PC-9 (cell line): Measurements from ENCODE around the gene FUT7. TPM values are rescaled to one million over a fixed set of nuclear protein-coding genes. Genes with fewer than 3 reads are reported as not detected.
A peak's percentile ranks its signal among the peaks of the same experiment; 100 is the strongest.
"Not testable (repeated sequence)": the region's sequence is repeated elsewhere in the genome, so short reads cannot be mapped to it uniquely, and the experiment has no call there.

Source experiments
- BruUV-seq: library from RNA; stranded (reverse); fragments of 400-500 nt; replicated peaks from 2 replicates; lab custom pipeline; 2021; lab: Mats Ljungman, UMichigan
- CTCF ChIA-PET: fragments of 300-600 bp; sonication (Branson Sonifier 250); formaldehyde crosslinking; loops from one replicate; lab custom pipeline; 2022; ENCODE audit warnings: antibody characterized with exemption; lab: Charles Lee
- POLR2A ChIA-PET: fragments of 300-600 bp; sonication (Branson Sonifier 250); formaldehyde crosslinking; loops from one replicate; lab custom pipeline; 2022; ENCODE audit warnings: antibody characterized with exemption; ENCODE audit not compliant: unreplicated experiment; lab: Charles Lee
- DNase-seq, 2 experiments: peaks; one replicate each; pipeline versions ENCODE4 v3.0.0 to v3.0.0-alpha.2; 2015 to 2022; ENCODE audit warnings: mixed read lengths in 1 of 2
- H2AFZ ChIP-seq: fragments of 200-600 bp; sonication (generic); 2 replicates; pipeline ENCODE4 v1.8.1; 2017; ENCODE audit warnings: antibody characterized with exemption
- H3F3A ChIP-seq: fragments of 200-600 bp; sonication (generic); 2 replicates; pipeline ENCODE4 v1.8.1; 2017; ENCODE audit warnings: antibody characterized with exemption, mild to moderate bottlenecking, low read depth; ENCODE audit not compliant: insufficient read depth
- H3K27ac ChIP-seq: fragments of 200-600 bp; sonication (generic); 2 replicates; pipeline ENCODE4 v1.6.1; 2016; ENCODE audit warnings: mixed run types
- H3K27me3 ChIP-seq: fragments of 200-600 bp; sonication (generic); 2 replicates; pipeline ENCODE4 v1.6.1; 2016; ENCODE audit warnings: low read depth, mixed run types; ENCODE audit not compliant: insufficient read depth
- H3K36me3 ChIP-seq: fragments of 200-600 bp; sonication (generic); 2 replicates; pipeline ENCODE4 v1.6.1; 2016; ENCODE audit warnings: low read depth, mixed run types
- H3K4me1 ChIP-seq: fragments of 200-600 bp; sonication (generic); replicated peaks from 2 replicates; pipeline ENCODE4 v1.6.1; 2016; ENCODE audit warnings: mixed run types; ENCODE audit not compliant: insufficient read depth
- H3K4me2 ChIP-seq: fragments of 200-600 bp; sonication (generic); 2 replicates; pipeline ENCODE4 v1.6.1; 2017; ENCODE audit warnings: mixed run types
- H3K4me3 ChIP-seq: fragments of 200-600 bp; sonication (generic); 2 replicates; pipeline ENCODE4 v1.6.1; 2016; ENCODE audit warnings: mixed run types
- H3K79me2 ChIP-seq: fragments of 200-600 bp; sonication (generic); 2 replicates; pipeline ENCODE4 v1.6.1; 2017; ENCODE audit warnings: low read depth, mixed run types
- H3K9me2 ChIP-seq: fragments of 200-600 bp; sonication (generic); 2 replicates; pipeline ENCODE4 v1.8.1; 2017; ENCODE audit warnings: mild to moderate bottlenecking; ENCODE audit not compliant: insufficient read depth
- H3K9me3 ChIP-seq: fragments of 200-600 bp; sonication (generic); 2 replicates; pipeline ENCODE4 v1.8.1; 2016; ENCODE audit warnings: low read depth; ENCODE audit not compliant: insufficient read depth
- H4K20me1 ChIP-seq: fragments of 200-600 bp; sonication (generic); 2 replicates; pipeline ENCODE4 v1.8.1; 2017; ENCODE audit not compliant: insufficient read depth
- EZH2 ChIP-seq: fragments of 200-600 bp; sonication (generic); IDR thresholded peaks from 2 replicates; pipeline ENCODE4 v1.8.0; 2017; ENCODE audit warnings: antibody characterized with exemption, low read depth
- intact Hi-C: fragments of 100-400 bp; cut with micrococcal nuclease; formaldehyde crosslinking; loops from one replicate; pipeline ENCODE4 v1.10.0; 2022; ENCODE audit not compliant: unreplicated experiment
- total RNA-seq: library from RNA; stranded (reverse); gene quantifications from 2 replicates; pipeline ENCODE4 v1.2.3, GENCODE V29; 2021
- TF ChIP-seq, protein P1 (sequence below): fragments of 200-600 bp; sonication (generic); conservative IDR thresholded peaks from 2 replicates; pipeline ENCODE4 v1.6.1; 2017; ENCODE audit warnings: mixed run types, antibody characterized with exemption, mild to moderate bottlenecking, moderate library complexity

Gene FUT7
- total RNA-seq, 1 experiment from 2014 or later = not detected

DNA sequence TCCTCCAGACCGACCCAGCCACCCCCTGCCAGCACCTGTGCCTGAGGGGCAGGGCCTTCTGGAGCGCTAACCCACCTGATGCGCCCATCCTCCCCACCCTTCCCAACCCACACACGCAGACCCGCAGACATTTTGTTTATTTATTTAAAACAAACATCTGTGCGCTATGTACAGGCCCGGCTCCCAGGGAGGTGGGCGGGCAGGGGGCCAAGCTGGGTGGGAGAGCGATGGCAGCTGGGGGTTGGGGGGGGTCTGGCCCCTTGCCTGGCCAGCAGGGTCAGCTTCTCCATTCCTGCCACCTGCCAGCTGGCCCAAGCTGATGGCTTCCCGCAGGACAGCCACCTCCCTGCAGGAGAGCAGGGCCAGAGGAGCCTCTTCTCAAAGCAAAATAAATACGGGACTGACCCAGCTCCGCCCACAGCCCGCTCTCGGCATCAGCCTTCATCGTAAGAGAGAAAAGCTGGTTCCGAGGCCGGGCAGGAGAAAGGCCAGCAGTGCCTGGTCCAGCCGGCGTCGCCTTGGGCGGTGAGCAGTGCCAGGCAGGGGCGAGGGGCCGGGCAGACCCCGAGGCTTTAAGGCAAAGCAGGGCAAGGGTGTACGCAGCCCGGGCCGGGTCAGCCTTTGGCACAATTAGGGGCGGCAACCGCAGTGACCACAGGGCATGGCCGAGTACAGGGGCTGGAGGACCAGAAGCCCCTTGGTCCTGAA lies 24.6 kb downstream of the FUT7 start:
- H3K4me3 ChIP-seq = no peak overlapping the region
- H3K4me2 ChIP-seq = no peak overlapping the region
- no peaks in the 10 kb centered on the region for H3K79me2 ChIP-seq
- no peak for DNase-seq
- H3K4me1 ChIP-seq = no peaks in the 10 kb centered on the region
- intact Hi-C loops = no loop called here
- TF ChIP-seq, protein P1, sequence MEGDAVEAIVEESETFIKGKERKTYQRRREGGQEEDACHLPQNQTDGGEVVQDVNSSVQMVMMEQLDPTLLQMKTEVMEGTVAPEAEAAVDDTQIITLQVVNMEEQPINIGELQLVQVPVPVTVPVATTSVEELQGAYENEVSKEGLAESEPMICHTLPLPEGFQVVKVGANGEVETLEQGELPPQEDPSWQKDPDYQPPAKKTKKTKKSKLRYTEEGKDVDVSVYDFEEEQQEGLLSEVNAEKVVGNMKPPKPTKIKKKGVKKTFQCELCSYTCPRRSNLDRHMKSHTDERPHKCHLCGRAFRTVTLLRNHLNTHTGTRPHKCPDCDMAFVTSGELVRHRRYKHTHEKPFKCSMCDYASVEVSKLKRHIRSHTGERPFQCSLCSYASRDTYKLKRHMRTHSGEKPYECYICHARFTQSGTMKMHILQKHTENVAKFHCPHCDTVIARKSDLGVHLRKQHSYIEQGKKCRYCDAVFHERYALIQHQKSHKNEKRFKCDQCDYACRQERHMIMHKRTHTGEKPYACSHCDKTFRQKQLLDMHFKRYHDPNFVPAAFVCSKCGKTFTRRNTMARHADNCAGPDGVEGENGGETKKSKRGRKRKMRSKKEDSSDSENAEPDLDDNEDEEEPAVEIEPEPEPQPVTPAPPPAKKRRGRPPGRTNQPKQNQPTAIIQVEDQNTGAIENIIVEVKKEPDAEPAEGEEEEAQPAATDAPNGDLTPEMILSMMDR = no peak
- TF ChIP-seq EZH2 = no peak
- no peaks in the 10 kb centered on the region for H3K9me2 ChIP-seq
- no peaks in the 10 kb centered on the region for H4K20me1 ChIP-seq
- ChIA-PET CTCF (interaction anchor here (0.6 kb wide), 1 partner anchor 468 kb away, joined by 4 read pairs; no protein-coding TSS in a partner anchor), POLR2A (no interaction called here)
- 0 out of 2 replicates have a peak, but pooled peaks cover 5% of the 10 kb centered on the region for H3F3A ChIP-seq
- BruUV-seq = no TSS peak
- H3K9me3 ChIP-seq = no peaks in the 10 kb centered on the region
- no peak overlapping the region for H2AFZ ChIP-seq
- H3K27ac ChIP-seq = no peak overlapping the region
- no peaks in the 10 kb centered on the region for H3K27me3 ChIP-seq
- no peaks in the 10 kb centered on the region for H3K36me3 ChIP-seq

DNA sequence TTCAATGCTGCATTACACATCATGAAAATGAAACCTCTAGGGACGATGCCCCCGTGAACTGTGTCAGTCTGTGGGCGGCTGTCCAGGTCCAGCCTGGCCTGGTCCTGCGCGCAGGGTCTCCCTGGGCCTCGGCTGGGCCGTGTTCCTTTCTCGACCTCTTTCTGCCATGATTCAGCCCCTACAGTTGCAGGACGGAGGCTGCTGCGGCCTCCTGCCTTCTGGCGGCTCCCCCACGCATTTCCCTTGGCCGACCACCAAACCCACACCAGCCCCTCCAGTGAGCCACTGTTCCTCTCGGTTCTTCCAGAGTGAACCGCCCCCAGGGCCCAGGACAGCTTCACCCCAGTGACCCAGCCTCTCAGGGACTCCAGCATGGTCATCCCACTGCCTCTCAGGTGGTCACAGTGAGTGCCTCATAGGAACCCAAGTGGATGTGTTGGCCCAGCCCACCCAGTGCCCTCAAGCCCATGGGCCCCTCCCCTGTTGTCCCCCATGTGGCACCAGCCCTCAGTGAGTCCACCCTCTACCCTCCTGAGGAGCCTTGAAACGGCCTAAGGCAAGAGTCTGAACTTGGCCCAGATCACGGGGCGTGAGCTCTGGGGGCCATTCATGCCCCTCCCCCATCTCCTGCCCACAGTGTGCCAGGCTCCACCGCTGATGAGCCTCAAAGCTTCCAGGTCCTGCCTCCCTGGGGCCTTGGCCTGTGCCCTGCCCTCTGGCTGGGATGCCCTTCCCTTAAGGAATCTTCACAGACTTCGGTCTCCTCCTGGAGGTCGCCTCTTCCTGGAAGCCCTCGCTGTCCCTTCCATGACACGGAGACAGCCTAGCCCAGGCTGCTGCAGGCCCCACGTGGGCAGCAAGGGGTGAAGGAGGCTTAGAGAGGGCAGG lies 25.5 kb downstream of the FUT7 start:
- Histone ChIP-seq H3K4me1 (0 out of 2 replicates have a peak, but pooled peaks cover under 1% of the 10 kb centered on the region), H3K4me2 (no peak overlapping the region), H3K27me3 (no peaks in the 10 kb centered on the region), H2AFZ (no peak overlapping the region), H3K27ac (no peak overlapping the region), H3K9me2 (no peaks in the 10 kb centered on the region), H3K4me3 (no peak overlapping the region), H3K36me3 (no peaks in the 10 kb centered on the region), H4K20me1 (no peaks in the 10 kb centered on the region), H3K79me2 (no peaks in the 10 kb centered on the region), H3F3A (peaks cover 5% of the 10 kb centered on the region; the same call in 1 of the 2 replicates), H3K9me3 (no peaks in the 10 kb centered on the region)
- intact Hi-C loops = no loop called here
- no peak for TF ChIP-seq EZH2
- TF ChIP-seq, protein P1 = no peak
- ChIA-PET CTCF (interaction anchor here (0.6 kb wide), 1 partner anchor 469 kb away, joined by 4 read pairs; no protein-coding TSS in a partner anchor), POLR2A (no interaction called here)
- no TSS peak for BruUV-seq
- no peak for DNase-seq

DNA sequence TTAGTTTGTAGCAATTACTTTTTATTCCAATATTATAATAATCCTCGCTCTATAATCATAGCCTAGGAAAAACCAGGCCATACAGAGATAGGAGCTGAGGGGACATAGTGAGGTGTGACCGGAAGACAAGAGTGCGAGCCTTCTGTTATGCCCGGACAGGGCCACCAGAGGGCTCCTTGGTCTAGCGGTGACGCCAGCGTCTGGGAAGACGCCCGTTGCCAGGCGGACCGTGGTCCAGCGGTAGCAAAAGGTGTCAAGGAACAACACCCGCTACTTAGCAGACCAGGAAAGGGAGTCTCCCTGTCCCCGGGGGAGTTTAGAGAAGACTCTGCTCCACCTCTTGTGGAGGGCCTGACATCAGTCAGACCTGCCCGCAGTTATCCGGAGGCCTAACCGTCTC lies 27.6 kb downstream of the FUT7 start:
- H3K27ac ChIP-seq, H4K20me1 ChIP-seq, H3K4me1 ChIP-seq, H3K27me3 ChIP-seq, CTCF ChIA-PET, H3K36me3 ChIP-seq, H2AFZ ChIP-seq, intact Hi-C loops, POLR2A ChIA-PET, H3K4me3 ChIP-seq, H3K79me2 ChIP-seq, BruUV-seq, H3K9me2 ChIP-seq, H3F3A ChIP-seq, H3K9me3 ChIP-seq, H3K4me2 ChIP-seq: not testable (repeated sequence)
- DNase-seq = peak in 1 of 2 experiments; percentile 54
- TF ChIP-seq, protein P1 = peak; percentile 68
